HL-60 (cell line): ENCODE measurements around the gene ERBB2.
"Not testable (repeated sequence)": the region's sequence is repeated elsewhere in the genome, so short reads cannot be mapped to it uniquely, and the experiment has no call there.

ENCODE experiments used
- DNase-seq, 2 experiments: peaks; one replicate each; pipeline ENCODE4 v3.0.0-alpha.2; 2010 to 2020; ENCODE audit warnings: low read depth in 1 of 2, low spot score in 1 of 2
- H3K27ac ChIP-seq: fragments of 250-450 bp; sonication (Bioruptor Pico); replicated peaks from 2 replicates; pipeline ENCODE4 v1.5.1; 2020; ENCODE audit warnings: mild to moderate bottlenecking, moderate library complexity
- H3K27me3 ChIP-seq: fragments of 250-450 bp; sonication (Bioruptor Pico); 2 replicates; pipeline ENCODE4 v1.5.1; 2021; ENCODE audit warnings: mild to moderate bottlenecking, moderate library complexity; ENCODE audit not compliant: insufficient read depth, poor library complexity, severe bottlenecking
- H3K4me3 ChIP-seq: replicated peaks from 2 replicates; pipeline ENCODE4 v1.5.1; 2011; ENCODE audit warnings: mild to moderate bottlenecking, control low read depth, low read length; ENCODE audit not compliant: insufficient read depth
- GABPA ChIP-seq: IDR thresholded peaks from 2 replicates; pipeline ENCODE4 v1.6.1; 2012; ENCODE audit warnings: low read depth
- POLR2AphosphoS5 ChIP-seq: IDR thresholded peaks from 2 replicates; pipeline ENCODE4 v1.6.1; 2012; ENCODE audit warnings: low read depth
- SPI1 ChIP-seq: IDR thresholded peaks from 2 replicates; pipeline ENCODE4 v1.6.1; 2012; ENCODE audit warnings: low read depth, mild to moderate bottlenecking, borderline replicate concordance
- TF ChIP-seq, protein P1 (sequence below): IDR thresholded peaks from one replicate; pipeline ENCODE4 v1.5.1; 2011; ENCODE audit warnings: low read length, control low read depth, inconsistent platforms; ENCODE audit not compliant: insufficient read depth
- TF ChIP-seq, protein P2 (sequence below): IDR thresholded peaks from 2 replicates; pipeline ENCODE4 v1.6.1; 2012; ENCODE audit warnings: low read depth; ENCODE audit not compliant: insufficient replicate concordance

ERBB2 gene

DNA sequence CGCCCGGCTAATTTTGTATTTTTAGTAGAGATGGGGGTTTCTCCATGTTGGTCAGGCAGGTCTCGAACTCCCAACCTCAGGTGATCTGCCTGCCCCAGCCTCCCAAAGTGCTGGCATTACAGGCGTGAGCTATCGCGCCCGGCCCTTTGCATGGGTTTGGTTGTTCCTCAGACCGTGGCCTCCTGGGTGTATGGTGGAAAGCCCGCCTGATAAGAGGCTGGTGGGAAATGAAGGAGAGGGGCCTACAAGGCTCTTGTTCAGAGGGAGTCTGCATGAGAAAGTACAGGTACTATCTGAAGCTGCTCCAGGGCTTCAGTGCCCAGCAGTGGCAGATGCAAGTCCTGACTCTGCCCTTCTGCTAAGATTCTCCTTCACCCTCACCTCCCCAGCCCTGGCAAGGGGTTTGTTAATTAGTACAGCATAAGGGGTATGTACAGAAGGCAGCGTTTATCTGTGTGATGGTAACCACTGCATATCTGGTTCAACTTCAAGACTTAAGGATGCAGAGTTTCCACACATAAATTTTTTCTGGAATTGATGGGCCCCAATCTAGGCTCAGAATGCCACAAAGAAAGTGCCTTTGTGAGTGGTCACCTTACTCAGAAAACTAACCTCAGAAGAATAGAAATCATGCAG, 62.1 kb downstream of the ERBB2 start:
- Histone ChIP-seq H3K27me3 (no peaks in the 10 kb centered on the region), H3K27ac (no peak overlapping the region), H3K4me3 (no peak overlapping the region)
- DNase-seq = no peak
- no peak for TF ChIP-seq GABPA
- no peak for TF ChIP-seq POLR2AphosphoS5
- TF ChIP-seq, protein P1, sequence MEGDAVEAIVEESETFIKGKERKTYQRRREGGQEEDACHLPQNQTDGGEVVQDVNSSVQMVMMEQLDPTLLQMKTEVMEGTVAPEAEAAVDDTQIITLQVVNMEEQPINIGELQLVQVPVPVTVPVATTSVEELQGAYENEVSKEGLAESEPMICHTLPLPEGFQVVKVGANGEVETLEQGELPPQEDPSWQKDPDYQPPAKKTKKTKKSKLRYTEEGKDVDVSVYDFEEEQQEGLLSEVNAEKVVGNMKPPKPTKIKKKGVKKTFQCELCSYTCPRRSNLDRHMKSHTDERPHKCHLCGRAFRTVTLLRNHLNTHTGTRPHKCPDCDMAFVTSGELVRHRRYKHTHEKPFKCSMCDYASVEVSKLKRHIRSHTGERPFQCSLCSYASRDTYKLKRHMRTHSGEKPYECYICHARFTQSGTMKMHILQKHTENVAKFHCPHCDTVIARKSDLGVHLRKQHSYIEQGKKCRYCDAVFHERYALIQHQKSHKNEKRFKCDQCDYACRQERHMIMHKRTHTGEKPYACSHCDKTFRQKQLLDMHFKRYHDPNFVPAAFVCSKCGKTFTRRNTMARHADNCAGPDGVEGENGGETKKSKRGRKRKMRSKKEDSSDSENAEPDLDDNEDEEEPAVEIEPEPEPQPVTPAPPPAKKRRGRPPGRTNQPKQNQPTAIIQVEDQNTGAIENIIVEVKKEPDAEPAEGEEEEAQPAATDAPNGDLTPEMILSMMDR = no peak

DNA sequence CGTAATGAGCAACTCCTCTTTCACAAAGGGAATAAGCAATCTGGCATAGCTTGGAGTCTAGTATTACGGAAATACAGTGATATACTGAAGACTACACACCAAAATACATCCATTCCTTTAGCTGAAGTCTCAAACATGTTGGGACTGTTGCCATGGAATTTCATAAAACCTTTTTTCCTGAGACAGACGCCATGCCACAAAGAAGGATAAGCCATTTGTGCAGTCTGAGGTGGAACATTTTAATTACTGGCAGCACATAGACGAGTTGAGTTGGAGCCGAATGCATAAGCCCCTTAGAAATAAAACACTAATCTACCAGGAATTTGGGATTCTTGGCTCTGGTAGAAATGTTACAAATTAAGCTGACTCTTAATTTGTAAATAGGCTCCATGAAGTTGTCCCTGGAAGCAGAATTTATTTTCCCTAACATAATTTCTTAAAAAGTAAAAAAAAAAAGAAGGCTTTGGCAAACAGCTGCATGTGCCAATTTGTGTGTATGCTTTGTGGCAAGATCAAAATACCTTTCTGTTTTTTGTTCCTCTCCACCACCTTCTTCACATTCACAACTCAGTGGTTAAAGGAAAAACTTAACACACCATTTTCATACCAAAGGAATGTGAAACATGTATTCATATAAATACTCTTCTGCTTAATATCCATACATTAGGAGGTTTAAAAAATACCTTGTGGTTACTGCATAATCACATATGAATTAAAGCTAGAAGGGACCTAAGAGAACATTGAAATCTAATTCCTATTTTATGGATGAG, 63.4 kb downstream of the ERBB2 start:
- H3K27ac ChIP-seq = no peak overlapping the region
- no peaks in the 10 kb centered on the region for H3K27me3 ChIP-seq
- TF ChIP-seq, protein P1 = no peak
- TF ChIP-seq, protein P2, sequence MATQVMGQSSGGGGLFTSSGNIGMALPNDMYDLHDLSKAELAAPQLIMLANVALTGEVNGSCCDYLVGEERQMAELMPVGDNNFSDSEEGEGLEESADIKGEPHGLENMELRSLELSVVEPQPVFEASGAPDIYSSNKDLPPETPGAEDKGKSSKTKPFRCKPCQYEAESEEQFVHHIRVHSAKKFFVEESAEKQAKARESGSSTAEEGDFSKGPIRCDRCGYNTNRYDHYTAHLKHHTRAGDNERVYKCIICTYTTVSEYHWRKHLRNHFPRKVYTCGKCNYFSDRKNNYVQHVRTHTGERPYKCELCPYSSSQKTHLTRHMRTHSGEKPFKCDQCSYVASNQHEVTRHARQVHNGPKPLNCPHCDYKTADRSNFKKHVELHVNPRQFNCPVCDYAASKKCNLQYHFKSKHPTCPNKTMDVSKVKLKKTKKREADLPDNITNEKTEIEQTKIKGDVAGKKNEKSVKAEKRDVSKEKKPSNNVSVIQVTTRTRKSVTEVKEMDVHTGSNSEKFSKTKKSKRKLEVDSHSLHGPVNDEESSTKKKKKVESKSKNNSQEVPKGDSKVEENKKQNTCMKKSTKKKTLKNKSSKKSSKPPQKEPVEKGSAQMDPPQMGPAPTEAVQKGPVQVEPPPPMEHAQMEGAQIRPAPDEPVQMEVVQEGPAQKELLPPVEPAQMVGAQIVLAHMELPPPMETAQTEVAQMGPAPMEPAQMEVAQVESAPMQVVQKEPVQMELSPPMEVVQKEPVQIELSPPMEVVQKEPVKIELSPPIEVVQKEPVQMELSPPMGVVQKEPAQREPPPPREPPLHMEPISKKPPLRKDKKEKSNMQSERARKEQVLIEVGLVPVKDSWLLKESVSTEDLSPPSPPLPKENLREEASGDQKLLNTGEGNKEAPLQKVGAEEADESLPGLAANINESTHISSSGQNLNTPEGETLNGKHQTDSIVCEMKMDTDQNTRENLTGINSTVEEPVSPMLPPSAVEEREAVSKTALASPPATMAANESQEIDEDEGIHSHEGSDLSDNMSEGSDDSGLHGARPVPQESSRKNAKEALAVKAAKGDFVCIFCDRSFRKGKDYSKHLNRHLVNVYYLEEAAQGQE = no peak
- TF ChIP-seq SPI1 (no peak), POLR2AphosphoS5 (no peak), GABPA (no peak)
- H3K4me3 ChIP-seq = no peak overlapping the region
- no peak for DNase-seq

DNA sequence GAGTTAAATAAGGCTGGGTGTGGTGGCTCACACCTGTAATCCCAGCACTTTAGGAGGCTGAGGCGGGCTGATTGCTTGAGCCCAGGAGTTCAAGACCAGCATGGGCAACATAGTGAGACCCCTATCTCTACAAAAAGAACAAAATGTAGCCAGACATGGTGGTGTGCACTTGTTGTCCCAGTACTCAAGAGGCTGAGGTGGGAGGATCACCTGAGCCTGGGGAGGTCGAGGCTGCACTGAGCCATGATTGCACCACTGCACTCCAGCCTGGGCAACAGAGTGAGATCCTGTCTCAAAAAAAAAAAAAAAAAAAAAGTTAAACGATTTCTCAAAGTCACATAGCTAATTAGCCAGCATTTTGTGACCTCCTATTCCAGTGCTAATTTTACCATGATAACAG, 64.3 kb downstream of the ERBB2 start:
- H3K27me3 ChIP-seq = not testable (repeated sequence)

DNA sequence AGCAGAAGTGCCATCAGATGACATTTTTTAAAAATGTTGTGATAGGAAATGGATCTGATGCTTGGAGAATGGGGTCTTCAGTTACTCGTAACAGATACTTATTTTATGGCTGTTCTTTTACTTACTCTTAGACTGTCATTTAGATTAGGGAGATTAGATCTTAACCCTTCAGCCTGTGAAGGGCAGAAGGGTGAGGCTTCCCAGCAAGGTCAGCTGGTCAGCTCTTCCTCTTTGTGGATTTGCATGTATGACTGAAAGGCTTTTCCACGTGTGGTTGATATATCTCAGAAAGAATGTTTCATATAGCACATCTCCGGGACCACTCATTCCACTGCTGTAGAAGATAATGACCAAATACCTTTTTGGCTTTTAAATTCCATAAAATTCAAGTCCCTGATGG, 65.3 kb downstream of the ERBB2 start:
- H3K4me3 ChIP-seq = no peak overlapping the region
- H3K27me3 ChIP-seq = no peaks in the 10 kb centered on the region
- TF ChIP-seq, protein P1 = no peak
- TF ChIP-seq POLR2AphosphoS5 (no peak), SPI1 (no peak), GABPA (no peak)
- TF ChIP-seq, protein P2 = no peak
- no peak overlapping the region for H3K27ac ChIP-seq
- DNase-seq = no peak

More for the DNA sequence above, 64.3 kb downstream of the ERBB2 start:
- H3K4me3 ChIP-seq, DNase-seq, H3K27ac ChIP-seq: not testable (repeated sequence)
